ENCODE results near the gene PPP2R1B. TPM values are rescaled to one million over a fixed set of nuclear protein-coding genes. Genes with fewer than 3 reads are reported as not detected.

The PPP2R1B gene
- polyA plus RNA-seq, 1 donor from 2014 or later, result 10.4 TPM

DNA sequence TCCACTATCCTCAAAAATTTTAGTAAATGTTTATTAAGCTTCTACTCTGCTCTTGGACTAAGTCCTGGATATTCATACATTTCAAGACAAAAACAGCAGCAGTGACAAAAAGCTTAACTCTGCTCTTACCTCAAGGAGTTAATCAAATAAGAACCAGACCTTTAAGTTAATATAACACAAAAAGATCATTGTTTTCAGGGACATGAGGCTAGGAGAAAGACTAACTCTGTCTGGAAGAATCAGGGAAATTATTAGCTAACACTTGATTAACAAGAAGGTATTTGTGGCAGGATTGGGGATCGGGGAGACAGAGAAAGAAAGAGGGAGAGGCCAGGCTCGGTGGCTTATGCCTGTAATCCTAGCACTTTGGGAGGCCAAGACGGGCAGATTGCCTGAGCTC, 74.4 kb downstream of the PPP2R1B start:
- Histone ChIP-seq H3K4me3 (ENCODE audit: low read length) (no peak overlapping the region), H3K9me2 (ENCODE audit: insufficient read depth, low read length) (no peaks in the 10 kb centered on the region), H3K27ac (ENCODE audit: low read length) (no peak overlapping the region), H2AFZ (ENCODE audit: low read depth, low read length) (no peak overlapping the region), H3F3A (ENCODE audit: insufficient read depth, low read length, poor library complexity, severe bottlenecking) (no peaks in the 10 kb centered on the region), H3K27me3 (ENCODE audit: insufficient read depth, low read depth, low read length) (no peaks in the 10 kb centered on the region), H4K20me1 (ENCODE audit: insufficient read depth) (no peaks in the 10 kb centered on the region), H3K9ac (ENCODE audit: low read length) (no peak overlapping the region), H3K9me3 (ENCODE audit: low read length) (no peaks in the 10 kb centered on the region), H3K79me2 (replicated peaks; ENCODE audit: insufficient read depth, low read length) (no peaks in the 10 kb centered on the region), H3K4me2 (ENCODE audit: low read length) (no peak overlapping the region), H3K36me3 (ENCODE audit: insufficient read depth, low read length) (peaks cover 7% of the 10 kb centered on the region)
- TF ChIP-seq EP300 (conservative IDR thresholded peaks at IDR 0.05; ENCODE audit: poor library complexity, severe bottlenecking) (no peak), MXI1 (conservative IDR thresholded peaks at IDR 0.05; ENCODE audit: poor library complexity, severe bottlenecking) (no peak), TAF1 (IDR thresholded peaks at IDR 0.05; ENCODE audit: low read depth) (no peak), POLR2AphosphoS5 (IDR thresholded peaks at IDR 0.05) (no peak), EZH2 (IDR thresholded peaks at IDR 0.05; ENCODE audit: borderline replicate concordance, insufficient read depth, low read length, poor library complexity, severe bottlenecking) (no peak), SMC3 (conservative IDR thresholded peaks at IDR 0.05; ENCODE audit: poor library complexity) (no peak), RAD21 (conservative IDR thresholded peaks at IDR 0.05) (no peak)
- TF ChIP-seq, protein P1, sequence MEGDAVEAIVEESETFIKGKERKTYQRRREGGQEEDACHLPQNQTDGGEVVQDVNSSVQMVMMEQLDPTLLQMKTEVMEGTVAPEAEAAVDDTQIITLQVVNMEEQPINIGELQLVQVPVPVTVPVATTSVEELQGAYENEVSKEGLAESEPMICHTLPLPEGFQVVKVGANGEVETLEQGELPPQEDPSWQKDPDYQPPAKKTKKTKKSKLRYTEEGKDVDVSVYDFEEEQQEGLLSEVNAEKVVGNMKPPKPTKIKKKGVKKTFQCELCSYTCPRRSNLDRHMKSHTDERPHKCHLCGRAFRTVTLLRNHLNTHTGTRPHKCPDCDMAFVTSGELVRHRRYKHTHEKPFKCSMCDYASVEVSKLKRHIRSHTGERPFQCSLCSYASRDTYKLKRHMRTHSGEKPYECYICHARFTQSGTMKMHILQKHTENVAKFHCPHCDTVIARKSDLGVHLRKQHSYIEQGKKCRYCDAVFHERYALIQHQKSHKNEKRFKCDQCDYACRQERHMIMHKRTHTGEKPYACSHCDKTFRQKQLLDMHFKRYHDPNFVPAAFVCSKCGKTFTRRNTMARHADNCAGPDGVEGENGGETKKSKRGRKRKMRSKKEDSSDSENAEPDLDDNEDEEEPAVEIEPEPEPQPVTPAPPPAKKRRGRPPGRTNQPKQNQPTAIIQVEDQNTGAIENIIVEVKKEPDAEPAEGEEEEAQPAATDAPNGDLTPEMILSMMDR (IDR thresholded peaks at IDR 0.05; ENCODE audit: poor library complexity, severe bottlenecking), result no peak
- TF ChIP-seq, protein P2, sequence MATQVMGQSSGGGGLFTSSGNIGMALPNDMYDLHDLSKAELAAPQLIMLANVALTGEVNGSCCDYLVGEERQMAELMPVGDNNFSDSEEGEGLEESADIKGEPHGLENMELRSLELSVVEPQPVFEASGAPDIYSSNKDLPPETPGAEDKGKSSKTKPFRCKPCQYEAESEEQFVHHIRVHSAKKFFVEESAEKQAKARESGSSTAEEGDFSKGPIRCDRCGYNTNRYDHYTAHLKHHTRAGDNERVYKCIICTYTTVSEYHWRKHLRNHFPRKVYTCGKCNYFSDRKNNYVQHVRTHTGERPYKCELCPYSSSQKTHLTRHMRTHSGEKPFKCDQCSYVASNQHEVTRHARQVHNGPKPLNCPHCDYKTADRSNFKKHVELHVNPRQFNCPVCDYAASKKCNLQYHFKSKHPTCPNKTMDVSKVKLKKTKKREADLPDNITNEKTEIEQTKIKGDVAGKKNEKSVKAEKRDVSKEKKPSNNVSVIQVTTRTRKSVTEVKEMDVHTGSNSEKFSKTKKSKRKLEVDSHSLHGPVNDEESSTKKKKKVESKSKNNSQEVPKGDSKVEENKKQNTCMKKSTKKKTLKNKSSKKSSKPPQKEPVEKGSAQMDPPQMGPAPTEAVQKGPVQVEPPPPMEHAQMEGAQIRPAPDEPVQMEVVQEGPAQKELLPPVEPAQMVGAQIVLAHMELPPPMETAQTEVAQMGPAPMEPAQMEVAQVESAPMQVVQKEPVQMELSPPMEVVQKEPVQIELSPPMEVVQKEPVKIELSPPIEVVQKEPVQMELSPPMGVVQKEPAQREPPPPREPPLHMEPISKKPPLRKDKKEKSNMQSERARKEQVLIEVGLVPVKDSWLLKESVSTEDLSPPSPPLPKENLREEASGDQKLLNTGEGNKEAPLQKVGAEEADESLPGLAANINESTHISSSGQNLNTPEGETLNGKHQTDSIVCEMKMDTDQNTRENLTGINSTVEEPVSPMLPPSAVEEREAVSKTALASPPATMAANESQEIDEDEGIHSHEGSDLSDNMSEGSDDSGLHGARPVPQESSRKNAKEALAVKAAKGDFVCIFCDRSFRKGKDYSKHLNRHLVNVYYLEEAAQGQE (IDR thresholded peaks at IDR 0.05; ENCODE audit: borderline replicate concordance), result no peak

DNA sequence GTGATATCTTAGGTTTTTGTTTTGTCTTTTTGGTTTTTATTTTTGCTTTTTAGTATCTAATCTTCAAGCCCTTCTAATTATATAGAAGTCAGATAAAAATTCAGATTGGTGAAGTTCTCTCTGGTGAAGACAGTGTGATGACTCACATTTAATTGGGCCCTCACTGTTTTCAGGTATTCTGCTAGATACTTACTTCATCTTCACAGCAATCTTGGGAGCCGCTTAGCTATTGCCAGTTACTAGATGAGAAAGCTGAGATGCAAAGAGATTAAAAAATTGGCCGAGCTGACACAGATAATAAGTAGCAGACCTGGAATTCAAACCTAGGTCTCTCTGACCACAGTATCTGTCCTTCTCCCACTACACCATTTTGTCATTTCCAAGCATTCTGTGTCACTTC, 75.0 kb downstream of the PPP2R1B start:
- TF ChIP-seq TAF1 (IDR thresholded peaks at IDR 0.05; ENCODE audit: low read depth) (no peak), RAD21 (conservative IDR thresholded peaks at IDR 0.05) (no peak), EZH2 (IDR thresholded peaks at IDR 0.05; ENCODE audit: borderline replicate concordance, insufficient read depth, low read length, poor library complexity, severe bottlenecking) (no peak), MXI1 (conservative IDR thresholded peaks at IDR 0.05; ENCODE audit: poor library complexity, severe bottlenecking) (no peak), POLR2AphosphoS5 (IDR thresholded peaks at IDR 0.05) (no peak), SMC3 (conservative IDR thresholded peaks at IDR 0.05; ENCODE audit: poor library complexity) (no peak), EP300 (conservative IDR thresholded peaks at IDR 0.05; ENCODE audit: poor library complexity, severe bottlenecking) (no peak)
- TF ChIP-seq, protein P1 (IDR thresholded peaks at IDR 0.05; ENCODE audit: poor library complexity, severe bottlenecking), result no peak
- TF ChIP-seq, protein P2 (IDR thresholded peaks at IDR 0.05; ENCODE audit: borderline replicate concordance), result no peak
- H3K4me2 ChIP-seq (ENCODE audit: low read length), result no peak overlapping the region
- no peaks in the 10 kb centered on the region for H3K27me3 ChIP-seq (ENCODE audit: insufficient read depth, low read depth, low read length)
- no peak overlapping the region for H3K27ac ChIP-seq (ENCODE audit: low read length)
- H3F3A ChIP-seq (ENCODE audit: insufficient read depth, low read length, poor library complexity, severe bottlenecking), result no peaks in the 10 kb centered on the region
- peaks cover 7% of the 10 kb centered on the region for H3K36me3 ChIP-seq (ENCODE audit: insufficient read depth, low read length)
- H3K9ac ChIP-seq (ENCODE audit: low read length), result no peak overlapping the region
- no peak overlapping the region for H2AFZ ChIP-seq (ENCODE audit: low read depth, low read length)
- no peaks in the 10 kb centered on the region for H4K20me1 ChIP-seq (ENCODE audit: insufficient read depth)
- no peaks in the 10 kb centered on the region for H3K9me3 ChIP-seq (ENCODE audit: low read length)
- H3K4me3 ChIP-seq (ENCODE audit: low read length), result no peak overlapping the region
- no peaks in the 10 kb centered on the region for H3K79me2 ChIP-seq (replicated peaks; ENCODE audit: insufficient read depth, low read length)
- no peaks in the 10 kb centered on the region for H3K9me2 ChIP-seq (ENCODE audit: insufficient read depth, low read length)

Measured in neural cell (in vitro differentiated cells).